Upper lobe of left lung (tissue), 4 donors: ENCODE data around the gene SUB1.

ENCODE experiments used
- POLR2A ChIP-seq, 4 donors: fragments of 450-650 bp; IDR thresholded peaks; one replicate each; pipeline ENCODE4 v1.5.1; 2016 to 2017; ENCODE audit warnings: antibody characterized with exemption in 4 of 4, mild to moderate bottlenecking in 2 of 4
- POLR2AphosphoS5 ChIP-seq, 2 donors: sonication (generic); formaldehyde crosslinking; IDR thresholded peaks; one replicate each; pipeline ENCODE4 v1.5.1; 2017; ENCODE audit warnings: antibody characterized with exemption in 2 of 2

DNA sequence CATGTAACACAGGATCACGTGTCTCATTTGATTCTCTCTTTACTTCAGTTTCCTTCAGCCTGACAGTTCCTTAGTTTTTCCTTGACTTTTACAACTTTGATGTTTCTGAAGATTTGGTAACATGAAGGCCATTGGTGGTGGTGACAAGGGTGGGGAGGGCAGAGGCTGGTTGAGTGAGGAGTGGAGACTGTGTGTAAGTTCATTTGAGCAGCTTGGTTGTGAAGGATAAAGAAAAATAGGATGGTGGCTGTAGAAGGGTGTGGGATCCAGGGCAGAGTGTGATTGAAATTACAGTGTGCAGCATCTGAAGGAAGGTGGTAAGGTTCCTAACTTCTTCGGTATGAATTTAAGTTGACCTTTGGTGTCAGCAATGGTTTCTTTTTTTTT lies 20.4 kb downstream of the SUB1 start:
- TF ChIP-seq POLR2A (IDR thresholded peaks at IDR 0.05) (no peak), POLR2AphosphoS5 (IDR thresholded peaks at IDR 0.05) (no peak)
